Left ventricle myocardium inferior (tissue), 1 donor: Measurements from ENCODE around the gene TMEM161A. TPM values are rescaled to one million over a fixed set of nuclear protein-coding genes. Genes with fewer than 3 reads are reported as not detected.
"Not testable (repeated sequence)": the region's sequence is repeated elsewhere in the genome, so short reads cannot be mapped to it uniquely, and the experiment has no call there.

Experiments used
- DNase-seq: peaks from one replicate; pipeline ENCODE4 v3.0.0-alpha.2; 2020
- H3K27ac ChIP-seq: fragments of 200-600 bp; replicated peaks from 2 replicates; pipeline ENCODE4 v1.8.0; 2021
- H3K27me3 ChIP-seq: fragments of 200-600 bp; 2 replicates; pipeline ENCODE4 v1.8.0; 2021; ENCODE audit warnings: low read depth
- H3K36me3 ChIP-seq: fragments of 200-600 bp; 2 replicates; pipeline ENCODE4 v1.8.0; 2021
- H3K4me1 ChIP-seq: fragments of 200-600 bp; 2 replicates; pipeline ENCODE4 v1.8.0; 2021
- H3K4me3 ChIP-seq: fragments of 200-600 bp; 2 replicates; pipeline ENCODE4 v1.8.0; 2021; ENCODE audit warnings: mild to moderate bottlenecking, moderate library complexity
- H3K9me3 ChIP-seq: fragments of 200-600 bp; replicated peaks from 2 replicates; pipeline ENCODE4 v1.8.0; 2021
- CTCF ChIP-seq: fragments of 200-600 bp; IDR thresholded peaks from 2 replicates; pipeline ENCODE4 v1.8.0; 2021; ENCODE audit warnings: antibody characterized with exemption, mild to moderate bottlenecking, borderline replicate concordance
- intact Hi-C: fragments of 100-400 bp; cut with micrococcal nuclease; formaldehyde crosslinking; loops from one replicate; pipeline ENCODE4 v1.11.0; 2022
- total RNA-seq: library from RNA; stranded (reverse); fragmentation: NEBNext Ultra II Directional; extraction: Animal tissue kit (Norgen Biotek cat#: 25700); gene quantifications from one replicate; pipeline ENCODE4 v1.2.1, GENCODE V29; 2021
- donor health status: DM: no; HTN: yes; CAD: no; lungs with severe emphysema.

TMEM161A gene
- total RNA-seq, 1 donor from 2014 or later: 22.9 TPM

- H3K9me3 ChIP-seq: peaks cover 5% of the 10 kb centered on the region
- DNase-seq: no peak
- no peaks in the 10 kb centered on the region for H3K27me3 ChIP-seq
- no peak overlapping the region for H3K27ac ChIP-seq
- no peak for TF ChIP-seq CTCF
- intact Hi-C loops: no loop called here
- no peaks in the 10 kb centered on the region for H3K4me1 ChIP-seq
- H3K4me3 ChIP-seq: no peak overlapping the region
- H3K36me3 ChIP-seq: peaks cover 53% of the 10 kb centered on the region
Measured at GRCh38 chr19:19179548-19180441, 41.5 kb upstream of the TMEM161A start.

GRCh38 chr19:19176950-19177349 is 38.7 kb upstream of the TMEM161A start:
- no peak for DNase-seq
- TF ChIP-seq CTCF: no peak
- Histone ChIP-seq H3K27ac (no peak overlapping the region), H3K4me1 (no peaks in the 10 kb centered on the region), H3K4me3 (no peak overlapping the region), H3K36me3 (peaks cover 45% of the 10 kb centered on the region), H3K27me3 (no peaks in the 10 kb centered on the region), H3K9me3 (peaks cover 5% of the 10 kb centered on the region)
- intact Hi-C loops: no loop called here

GRCh38 chr19:19173243-19173642 is 35.0 kb upstream of the TMEM161A start:
- Histone ChIP-seq H3K36me3 (peaks cover 16% of the 10 kb centered on the region), H3K4me1 (peaks cover 12% of the 10 kb centered on the region)
- DNase-seq, H3K27me3 ChIP-seq, intact Hi-C loops, H3K4me3 ChIP-seq, H3K9me3 ChIP-seq, H3K27ac ChIP-seq: not testable (repeated sequence)

- Histone ChIP-seq H3K27ac (no peak overlapping the region), H3K4me1 (peaks cover 12% of the 10 kb centered on the region), H3K9me3 (no peaks in the 10 kb centered on the region), H3K4me3 (no peak overlapping the region), H3K27me3 (no peaks in the 10 kb centered on the region), H3K36me3 (peaks cover 9% of the 10 kb centered on the region)
- DNase-seq: no peak
- intact Hi-C loops: no loop called here
- TF ChIP-seq CTCF: no peak
Measured at GRCh38 chr19:19171821-19172532, 33.7 kb upstream of the TMEM161A start.

GRCh38 chr19:19170873-19171672 is 32.8 kb upstream of the TMEM161A start:
- intact Hi-C loops: no loop called here
- H3K4me3 ChIP-seq: no peak overlapping the region
- DNase-seq: no peak
- H3K4me1 ChIP-seq: peaks cover 12% of the 10 kb centered on the region
- TF ChIP-seq CTCF: no peak
- no peaks in the 10 kb centered on the region for H3K27me3 ChIP-seq
- H3K27ac ChIP-seq: peak overlapping the region; percentile 16
- no peaks in the 10 kb centered on the region for H3K36me3 ChIP-seq
- H3K9me3 ChIP-seq: no peaks in the 10 kb centered on the region
